ENCODE measurements around the gene UVSSA.
"Not testable (repeated sequence)": the region's sequence is repeated elsewhere in the genome, so short reads cannot be mapped to it uniquely, and the experiment has no call there.

The UVSSA gene

GRCh38 chr4:1379801-1380331, 32.9 kb downstream of the UVSSA start:
- no peak for DNase-seq

GRCh38 chr4:1380368-1381151, 33.6 kb downstream of the UVSSA start:
- DNase-seq = no peak

- DNase-seq = no peak
Observed at GRCh38 chr4:1381181-1381621, 34.2 kb downstream of the UVSSA start.

- no peak for DNase-seq
Observed at GRCh38 chr4:1381944-1382541, 35.0 kb downstream of the UVSSA start.

- no peak for DNase-seq
Observed at GRCh38 chr4:1382776-1383727, 36.0 kb downstream of the UVSSA start.

- DNase-seq = no peak
Observed at GRCh38 chr4:1383728-1384591, 37.0 kb downstream of the UVSSA start.

GRCh38 chr4:1384675-1385372, 37.8 kb downstream of the UVSSA start:
- DNase-seq = no peak

GRCh38 chr4:1385373-1386340, 38.6 kb downstream of the UVSSA start:
- DNase-seq = no peak

- DNase-seq = not testable (repeated sequence)
Observed at GRCh38 chr4:1393363-1393762, 46.4 kb downstream of the UVSSA start.

- DNase-seq = no peak
Observed at GRCh38 chr4:1393866-1394265, 46.9 kb downstream of the UVSSA start.

- not testable (repeated sequence) for DNase-seq
Observed at GRCh38 chr4:1394554-1395388, 47.8 kb downstream of the UVSSA start.

GRCh38 chr4:1395389-1395820, 48.4 kb downstream of the UVSSA start:
- not testable (repeated sequence) for DNase-seq

GRCh38 chr4:1395941-1396805, 49.2 kb downstream of the UVSSA start:
- no peak for DNase-seq

GRCh38 chr4:1396806-1397455, 49.9 kb downstream of the UVSSA start:
- DNase-seq = no peak

- no peak for DNase-seq
Observed at GRCh38 chr4:1398681-1399507, 51.9 kb downstream of the UVSSA start.

- DNase-seq = no peak
Observed at GRCh38 chr4:1399508-1400190, 52.6 kb downstream of the UVSSA start.

Data from kidney glomerular epithelial cell (primary cell).